GM23338 (cell line): Measurements from ENCODE around the gene DIP2B.

Experiments
- CREB1 ChIP-seq: fragments of 250-450 bp; sonication (Bioruptor Pico); IDR thresholded peaks from 2 replicates; pipeline ENCODE4 v1.5.0; 2020; ENCODE audit warnings: low read depth, mild to moderate bottlenecking, moderate library complexity
- CTCF ChIP-seq, 2 experiments: fragments of 200-600 bp in 1 of 2; sonication (generic) in 1 of 2; conservative IDR thresholded peaks; 2 replicates each; pipeline versions ENCODE4 v1.5.1 to v1.6.1; 2016 to 2017; ENCODE audit warnings: antibody characterized with exemption in 2 of 2, low read depth in 2 of 2, mild to moderate bottlenecking in 2 of 2, moderate library complexity in 1 of 2
- ETS1 ChIP-seq: IDR thresholded peaks from 2 replicates; pipeline ENCODE4 v1.6.1; 2016; ENCODE audit warnings: antibody characterized with exemption
- EZH2 ChIP-seq: fragments of 200-600 bp; sonication (generic); IDR thresholded peaks from one replicate; pipeline ENCODE4 v1.8.0; 2017; ENCODE audit warnings: antibody characterized with exemption, mild to moderate bottlenecking, low read depth; ENCODE audit not compliant: unreplicated experiment
- EZH2phosphoT487 ChIP-seq: fragments of 200-600 bp; sonication (generic); IDR thresholded peaks from one replicate; pipeline ENCODE4 v1.8.1; 2018; ENCODE audit warnings: antibody characterized with exemption; ENCODE audit not compliant: unreplicated experiment
- POLR2AphosphoS5 ChIP-seq: IDR thresholded peaks from 2 replicates; pipeline ENCODE4 v1.6.1; 2016; ENCODE audit warnings: antibody characterized with exemption, low read depth
- REST ChIP-seq: IDR thresholded peaks from one replicate; pipeline ENCODE4 v1.6.1; 2018; ENCODE audit warnings: antibody characterized with exemption; ENCODE audit not compliant: unreplicated experiment
- STAT1 ChIP-seq: IDR thresholded peaks from one replicate; pipeline ENCODE4 v1.6.1; 2016; ENCODE audit warnings: antibody characterized with exemption; ENCODE audit not compliant: unreplicated experiment
- ZNF114 ChIP-seq: fragments of 250-450 bp; sonication (Bioruptor Pico); IDR thresholded peaks from 2 replicates; pipeline ENCODE4 v1.5.0; 2020; ENCODE audit warnings: mild to moderate bottlenecking, moderate library complexity
- ZNF331 ChIP-seq: fragments of 250-450 bp; sonication (Bioruptor Pico); IDR thresholded peaks from 2 replicates; pipeline ENCODE4 v1.5.0; 2020; ENCODE audit warnings: low read depth, mild to moderate bottlenecking, moderate library complexity

- TF ChIP-seq POLR2AphosphoS5: no peak
- TF ChIP-seq EZH2phosphoT487: no peak
- no peak for TF ChIP-seq ETS1
- TF ChIP-seq CTCF (conservative IDR thresholded peaks at IDR 0.05; ENCODE audit: low read depth in 2 of 2): no peak
- no peak for TF ChIP-seq REST
- no peak for TF ChIP-seq EZH2
- no peak for TF ChIP-seq ZNF331 (CRISPR knock-in tag)
- TF ChIP-seq STAT1: no peak
- no peak for TF ChIP-seq CREB1
- no peak for TF ChIP-seq ZNF114 (CRISPR knock-in tag)
Measured at GRCh38 chr12:50533203-50533584, 28.4 kb downstream of the DIP2B start.
